ENCODE measurements around the gene CHD3. TPM values are rescaled to one million over a fixed set of nuclear protein-coding genes. Genes with fewer than 3 reads are reported as not detected.

The CHD3 gene
- total RNA-seq, 1 donor from 2014 or later: 133 TPM

- H3K4me1 Mint-ChIP-seq (ENCODE audit: unreplicated experiment): no peaks in the 10 kb centered on the region
- H3K36me3 Mint-ChIP-seq (ENCODE audit: low read depth, unreplicated experiment): peaks cover 41% of the 10 kb centered on the region
- H3K27me3 Mint-ChIP-seq (ENCODE audit: unreplicated experiment): peaks cover 2% of the 10 kb centered on the region
- no peak for DNase-seq (ENCODE audit: low spot score)
- no peaks in the 10 kb centered on the region for H3K9me3 Mint-ChIP-seq (ENCODE audit: unreplicated experiment)
- no peak overlapping the region for H3K4me3 Mint-ChIP-seq (ENCODE audit: unreplicated experiment)
- no peak for TF ChIP-seq CTCF (IDR thresholded peaks at IDR 0.05; ENCODE audit: unreplicated experiment)
- H3K27ac Mint-ChIP-seq (ENCODE audit: unreplicated experiment): no peak overlapping the region
Measured at GRCh38 chr17:7940743-7941142, 52.2 kb downstream of the CHD3 start.

DNA sequence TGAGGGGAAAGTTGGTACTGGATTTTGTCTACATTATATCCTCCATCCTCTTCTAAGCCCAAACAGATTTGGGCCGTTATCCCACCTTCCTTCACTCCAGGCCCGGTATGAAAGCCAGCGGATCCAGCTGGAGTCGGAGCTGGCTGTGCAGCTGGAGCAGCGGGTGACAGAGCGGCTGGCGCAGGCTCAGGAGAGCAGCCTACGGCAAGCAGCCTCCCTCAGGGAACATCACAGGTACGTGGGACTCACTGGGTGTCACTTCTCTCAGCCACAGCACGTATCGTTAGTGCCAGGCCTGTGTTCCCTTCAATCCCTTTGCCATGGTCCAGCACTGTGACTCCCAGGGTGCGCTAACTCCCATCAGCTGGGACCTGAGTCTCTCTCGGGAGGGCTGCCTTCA, 54.7 kb downstream of the CHD3 start:
- H3K27me3 Mint-ChIP-seq (ENCODE audit: unreplicated experiment): peaks cover 2% of the 10 kb centered on the region
- peaks cover 50% of the 10 kb centered on the region for H3K36me3 Mint-ChIP-seq (ENCODE audit: low read depth, unreplicated experiment)

GRCh38 chr17:7944326-7944725, 55.7 kb downstream of the CHD3 start:
- no peaks in the 10 kb centered on the region for H3K9me3 Mint-ChIP-seq (ENCODE audit: unreplicated experiment)
- TF ChIP-seq CTCF (IDR thresholded peaks at IDR 0.05; ENCODE audit: unreplicated experiment): no peak

More for the DNA sequence above, 54.7 kb downstream of the CHD3 start:
- Mint-ChIP-seq H3K4me1 (ENCODE audit: unreplicated experiment) (no peaks in the 10 kb centered on the region), H3K9me3 (ENCODE audit: unreplicated experiment) (no peaks in the 10 kb centered on the region), H3K4me3 (ENCODE audit: unreplicated experiment) (no peak overlapping the region), H3K27ac (ENCODE audit: unreplicated experiment) (no peak overlapping the region)
- DNase-seq (ENCODE audit: low spot score): no peak
- no peak for TF ChIP-seq CTCF (IDR thresholded peaks at IDR 0.05; ENCODE audit: unreplicated experiment)

GRCh38 chr17:7945651-7946050, 57.1 kb downstream of the CHD3 start:
- no peak for DNase-seq (ENCODE audit: low spot score)
- Mint-ChIP-seq H3K36me3 (ENCODE audit: low read depth, unreplicated experiment) (peaks cover 60% of the 10 kb centered on the region), H3K27ac (ENCODE audit: unreplicated experiment) (no peak overlapping the region), H3K9me3 (ENCODE audit: unreplicated experiment) (no peaks in the 10 kb centered on the region), H3K4me1 (ENCODE audit: unreplicated experiment) (no peaks in the 10 kb centered on the region), H3K4me3 (ENCODE audit: unreplicated experiment) (no peak overlapping the region), H3K27me3 (ENCODE audit: unreplicated experiment) (peaks cover 2% of the 10 kb centered on the region)
- no peak for TF ChIP-seq CTCF (IDR thresholded peaks at IDR 0.05; ENCODE audit: unreplicated experiment)

More at GRCh38 chr17:7944326-7944725, 55.7 kb downstream of the CHD3 start:
- DNase-seq (ENCODE audit: low spot score): no peak
- Mint-ChIP-seq H3K36me3 (ENCODE audit: low read depth, unreplicated experiment) (peaks cover 61% of the 10 kb centered on the region), H3K27me3 (ENCODE audit: unreplicated experiment) (peaks cover 2% of the 10 kb centered on the region), H3K4me1 (ENCODE audit: unreplicated experiment) (no peaks in the 10 kb centered on the region), H3K27ac (ENCODE audit: unreplicated experiment) (no peak overlapping the region), H3K4me3 (ENCODE audit: unreplicated experiment) (no peak overlapping the region)

DNA sequence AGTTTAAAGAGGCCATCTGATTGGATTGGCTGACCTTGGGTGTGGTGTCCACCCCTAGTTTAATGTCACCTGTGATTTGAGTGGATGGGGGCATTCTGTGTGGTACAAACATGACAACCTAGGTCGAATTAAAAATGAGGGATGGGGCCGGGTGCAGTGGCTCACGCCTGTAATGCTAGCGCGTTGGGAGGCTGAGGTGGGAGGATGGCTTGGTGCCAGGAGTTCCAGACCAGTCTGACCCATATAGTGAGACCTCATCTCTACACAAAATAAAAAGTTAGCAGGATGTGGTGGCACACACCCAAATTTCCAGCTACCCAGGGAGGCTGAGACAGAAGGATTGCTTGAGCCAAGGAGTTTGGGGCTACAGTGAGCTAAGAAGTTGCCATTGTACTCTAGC, 57.9 kb downstream of the CHD3 start:
- Mint-ChIP-seq H3K4me1 (ENCODE audit: unreplicated experiment) (no peaks in the 10 kb centered on the region), H3K4me3 (ENCODE audit: unreplicated experiment) (no peak overlapping the region), H3K27ac (ENCODE audit: unreplicated experiment) (no peak overlapping the region), H3K36me3 (ENCODE audit: low read depth, unreplicated experiment) (peaks cover 56% of the 10 kb centered on the region), H3K9me3 (ENCODE audit: unreplicated experiment) (no peaks in the 10 kb centered on the region), H3K27me3 (ENCODE audit: unreplicated experiment) (peaks cover 2% of the 10 kb centered on the region)
- DNase-seq (ENCODE audit: low spot score): no peak
- TF ChIP-seq CTCF (IDR thresholded peaks at IDR 0.05; ENCODE audit: unreplicated experiment): no peak
